ENCODE data around the gene TRPM3.

- TF ChIP-seq CTCF (IDR thresholded peaks at IDR 0.05) (no peak), EP300 (IDR thresholded peaks at IDR 0.05) (no peak), POLR2AphosphoS5 (IDR thresholded peaks at IDR 0.05) (no peak), POLR2A (IDR thresholded peaks at IDR 0.05) (no peak)
Observed at GRCh38 chr9:70949239-70949638, 172.2 kb downstream of the TRPM3 start.
